Sciatic nerve (tissue), 2 donors: Measurements from ENCODE around the gene EBP. TPM values are rescaled to one million over a fixed set of nuclear protein-coding genes. Genes with fewer than 3 reads are reported as not detected.
A peak's percentile ranks its signal among the peaks of the same experiment; 100 is the strongest.
"Not testable (repeated sequence)": the region's sequence is repeated elsewhere in the genome, so short reads cannot be mapped to it uniquely, and the experiment has no call there.

Experiments
- ATAC-seq: fragments of 200-7000 bp; cut with Tn5 transposase; one replicate; pipeline ENCODE4 v1.9.1; 2020; ENCODE audit warnings: mild to moderate bottlenecking, moderate library complexity
- DNase-seq: peaks from one replicate; pipeline ENCODE4 v3.0.0-alpha.2; 2020; ENCODE audit warnings: low spot score
- intact Hi-C: fragments of 100-400 bp; cut with DNase I; formaldehyde crosslinking; loops from one replicate; pipeline ENCODE4 v1.14.2; 2022
- total RNA-seq: library from RNA; stranded (reverse); fragmentation: NEBNext Ultra II Directional; extraction: Animal tissue kit (Norgen Biotek cat#: 25700); gene quantifications from one replicate; pipeline ENCODE4 v1.2.1, GENCODE V29; 2021
- donor health status: DM: no; HTN: no; CAD: no.
- donor health status: DM: no; HTN: no; CAD: no.

Gene EBP
- total RNA-seq, 1 donor from 2014 or later: 16.9 TPM

GRCh38 chrX:48516987-48517386 is 4.6 kb upstream of the EBP start:
- no peak for DNase-seq
- intact Hi-C loops: no loop called here

GRCh38 chrX:48519481-48519880 is 2.1 kb upstream of the EBP start:
- DNase-seq, intact Hi-C loops, ATAC-seq: not testable (repeated sequence)

More at GRCh38 chrX:48516987-48517386, 4.6 kb upstream of the EBP start:
- ATAC-seq: no peak

GRCh38 chrX:48520455-48520854 is 1.2 kb upstream of the EBP start:
- ATAC-seq: no peak
- intact Hi-C loops: no loop called here
- DNase-seq: no peak

GRCh38 chrX:48520976-48521352 is 644 bp upstream of the EBP start:
- DNase-seq (no peak), ATAC-seq (no peak)
- intact Hi-C loops: no loop called here

GRCh38 chrX:48522291-48522690 is 683 bp downstream of the EBP start:
- intact Hi-C loops: no loop called here
- ATAC-seq (no peak), DNase-seq (no peak)

GRCh38 chrX:48523682-48524081 is 2.1 kb downstream of the EBP start:
- intact Hi-C loops: no loop called here
- ATAC-seq: no peak
- no peak for DNase-seq

GRCh38 chrX:48525853-48526252 is 4.2 kb downstream of the EBP start:
- DNase-seq, ATAC-seq, intact Hi-C loops: not testable (repeated sequence)

GRCh38 chrX:48530736-48531135 is 9.1 kb downstream of the EBP start:
- intact Hi-C loops: no loop called here
- DNase-seq (no peak), ATAC-seq (no peak)

GRCh38 chrX:48531358-48531959 is 9.9 kb downstream of the EBP start:
- DNase-seq (no peak), ATAC-seq (peak; percentile 80)
- intact Hi-C loops: no loop called here

- DNase-seq (no peak), ATAC-seq (no peak)
- intact Hi-C loops: no loop called here
These were observed 10.6 kb downstream of the EBP start for GRCh38 chrX:48532161-48532560.

GRCh38 chrX:48533165-48533564 is 11.6 kb downstream of the EBP start:
- no peak for DNase-seq

GRCh38 chrX:48538641-48539344 is 17.2 kb downstream of the EBP start:
- ATAC-seq: no peak
- intact Hi-C loops: no loop called here
- no peak for DNase-seq

More at GRCh38 chrX:48533165-48533564, 11.6 kb downstream of the EBP start:
- intact Hi-C loops: no loop called here
- no peak for ATAC-seq

- intact Hi-C loops: no loop called here
- peak; percentile 98 for ATAC-seq
- peak; percentile 98 for DNase-seq
These were observed 17.9 kb downstream of the EBP start, which contains the start of gene TBC1D25 for GRCh38 chrX:48539345-48540027. Gene TBC1D25 (plus strand): TSS chrX:48539714. CDS start chrX:48539798, 84 bp downstream.

GRCh38 chrX:48540028-48540375 is 18.4 kb downstream of the EBP start:
- ATAC-seq (peak; percentile 52), DNase-seq (no peak)
- intact Hi-C loops: no loop called here

- no peak for ATAC-seq
- no peak for DNase-seq
- intact Hi-C loops: no loop called here
These were observed 18.9 kb downstream of the EBP start for GRCh38 chrX:48540480-48540879.

GRCh38 chrX:48541140-48541814 is 19.7 kb downstream of the EBP start:
- intact Hi-C loops: no loop called here
- DNase-seq: no peak

GRCh38 chrX:48548871-48549270 is 27.3 kb downstream of the EBP start:
- ATAC-seq: no peak
- intact Hi-C loops: no loop called here
- DNase-seq: no peak

More at GRCh38 chrX:48541140-48541814, 19.7 kb downstream of the EBP start:
- no peak for ATAC-seq

GRCh38 chrX:48555731-48556325 is 34.2 kb downstream of the EBP start:
- ATAC-seq, intact Hi-C loops, DNase-seq: not testable (repeated sequence)

GRCh38 chrX:48558271-48558670 is 36.7 kb downstream of the EBP start:
- ATAC-seq: no peak
- intact Hi-C loops: no loop called here
- no peak for DNase-seq
